IPS-NIHi7 (cell line): ENCODE measurements around the gene GINS3.

Source experiments
- DNase-seq: peaks from one replicate; pipeline ENCODE4 v3.0.0; 2012; ENCODE audit warnings: mixed read lengths; ENCODE audit errors: extremely low spot score

GINS3 gene

GRCh38 chr16:58425245-58425644 lies 33.0 kb downstream of the GINS3 start:
- no peak for DNase-seq

- no peak for DNase-seq
These were observed 33.7 kb downstream of the GINS3 start for GRCh38 chr16:58425756-58426494.

GRCh38 chr16:58426966-58427365 lies 34.7 kb downstream of the GINS3 start:
- no peak for DNase-seq

- DNase-seq, result no peak
These were observed 36.6 kb downstream of the GINS3 start for GRCh38 chr16:58428621-58429542.

GRCh38 chr16:58430718-58431117 lies 38.4 kb downstream of the GINS3 start:
- no peak for DNase-seq

- no peak for DNase-seq
These were observed 41.3 kb downstream of the GINS3 start for GRCh38 chr16:58433569-58433951.

GRCh38 chr16:58435779-58436178 lies 43.5 kb downstream of the GINS3 start:
- peak; percentile 29 for DNase-seq

GRCh38 chr16:58440131-58440530 lies 47.9 kb downstream of the GINS3 start:
- DNase-seq, result no peak

- DNase-seq, result no peak
These were observed 50.3 kb downstream of the GINS3 start for GRCh38 chr16:58442547-58442946.

GRCh38 chr16:58443783-58444182 lies 51.5 kb downstream of the GINS3 start:
- DNase-seq, result no peak

- no peak for DNase-seq
These were observed 52.0 kb downstream of the GINS3 start for GRCh38 chr16:58444265-58444664.

- DNase-seq, result no peak
These were observed 56.6 kb downstream of the GINS3 start for GRCh38 chr16:58448890-58449289.

- DNase-seq, result no peak
These were observed 57.0 kb downstream of the GINS3 start for GRCh38 chr16:58449306-58449705.

- no peak for DNase-seq
These were observed 57.5 kb downstream of the GINS3 start for GRCh38 chr16:58449768-58450167.

- no peak for DNase-seq
These were observed 58.3 kb downstream of the GINS3 start for GRCh38 chr16:58450590-58450989.

GRCh38 chr16:58451265-58451689 lies 59.0 kb downstream of the GINS3 start:
- DNase-seq, result no peak

- no peak for DNase-seq
These were observed 59.7 kb downstream of the GINS3 start for GRCh38 chr16:58451945-58452401.

- no peak for DNase-seq
These were observed 60.4 kb downstream of the GINS3 start for GRCh38 chr16:58452640-58453039.

- no peak for DNase-seq
These were observed 61.9 kb downstream of the GINS3 start for GRCh38 chr16:58454178-58454577.

- no peak for DNase-seq
These were observed 62.6 kb downstream of the GINS3 start for GRCh38 chr16:58454856-58455255.
